Ishikawa (cell line): ENCODE measurements around the gene TMEFF2.

Source experiments
- CEBPB ChIP-seq: IDR thresholded peaks from 2 replicates; pipeline ENCODE4 v1.6.1; 2012
- CREB1 ChIP-seq: IDR thresholded peaks from 2 replicates; pipeline ENCODE4 v1.6.1; 2012; ENCODE audit warnings: low read depth
- EP300 ChIP-seq: IDR thresholded peaks from 2 replicates; pipeline ENCODE4 v1.6.1; 2012; ENCODE audit warnings: borderline replicate concordance
- NFIC ChIP-seq: IDR thresholded peaks from 2 replicates; pipeline ENCODE4 v1.6.1; 2012
- RAD21 ChIP-seq: IDR thresholded peaks from 2 replicates; pipeline ENCODE4 v1.6.1; 2012; ENCODE audit warnings: low read depth
- REST ChIP-seq: IDR thresholded peaks from 2 replicates; pipeline ENCODE4 v1.6.1; 2012; ENCODE audit warnings: low read depth, mild to moderate bottlenecking
- TAF1 ChIP-seq: IDR thresholded peaks from 2 replicates; pipeline ENCODE4 v1.6.1; 2012; ENCODE audit warnings: low read depth, mild to moderate bottlenecking
- TCF12 ChIP-seq: IDR thresholded peaks from 2 replicates; pipeline ENCODE4 v1.6.1; 2012; ENCODE audit warnings: low read depth
- TEAD4 ChIP-seq: IDR thresholded peaks from 2 replicates; pipeline ENCODE4 v1.6.1; 2012
- YY1 ChIP-seq: IDR thresholded peaks from 2 replicates; pipeline ENCODE4 v1.6.1; 2012; ENCODE audit warnings: low read depth
- TF ChIP-seq, protein P1 (sequence below): IDR thresholded peaks from 2 replicates; pipeline ENCODE4 v1.6.1; 2012

GRCh38 chr2:192043216-192043870 lies 151.4 kb downstream of the TMEFF2 start:
- no peak for TF ChIP-seq TAF1
- no peak for TF ChIP-seq CREB1
- no peak for TF ChIP-seq EP300
- no peak for TF ChIP-seq TCF12
- TF ChIP-seq RAD21, result no peak
- no peak for TF ChIP-seq YY1
- TF ChIP-seq NFIC, result no peak
- no peak for TF ChIP-seq REST
- TF ChIP-seq TEAD4, result no peak
- no peak for TF ChIP-seq CEBPB
- TF ChIP-seq, protein P1, sequence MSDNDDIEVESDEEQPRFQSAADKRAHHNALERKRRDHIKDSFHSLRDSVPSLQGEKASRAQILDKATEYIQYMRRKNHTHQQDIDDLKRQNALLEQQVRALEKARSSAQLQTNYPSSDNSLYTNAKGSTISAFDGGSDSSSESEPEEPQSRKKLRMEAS, result no peak
